Measurements from ENCODE around the gene PPP2R2C.

Gene PPP2R2C

GRCh38 chr4:6339818-6340445 lies 132.5 kb downstream of the PPP2R2C start:
- no peak for DNase-seq

GRCh38 chr4:6338951-6339817 lies 133.2 kb downstream of the PPP2R2C start:
- no peak for DNase-seq

GRCh38 chr4:6338175-6338950 lies 134.1 kb downstream of the PPP2R2C start:
- DNase-seq = no peak

DNA sequence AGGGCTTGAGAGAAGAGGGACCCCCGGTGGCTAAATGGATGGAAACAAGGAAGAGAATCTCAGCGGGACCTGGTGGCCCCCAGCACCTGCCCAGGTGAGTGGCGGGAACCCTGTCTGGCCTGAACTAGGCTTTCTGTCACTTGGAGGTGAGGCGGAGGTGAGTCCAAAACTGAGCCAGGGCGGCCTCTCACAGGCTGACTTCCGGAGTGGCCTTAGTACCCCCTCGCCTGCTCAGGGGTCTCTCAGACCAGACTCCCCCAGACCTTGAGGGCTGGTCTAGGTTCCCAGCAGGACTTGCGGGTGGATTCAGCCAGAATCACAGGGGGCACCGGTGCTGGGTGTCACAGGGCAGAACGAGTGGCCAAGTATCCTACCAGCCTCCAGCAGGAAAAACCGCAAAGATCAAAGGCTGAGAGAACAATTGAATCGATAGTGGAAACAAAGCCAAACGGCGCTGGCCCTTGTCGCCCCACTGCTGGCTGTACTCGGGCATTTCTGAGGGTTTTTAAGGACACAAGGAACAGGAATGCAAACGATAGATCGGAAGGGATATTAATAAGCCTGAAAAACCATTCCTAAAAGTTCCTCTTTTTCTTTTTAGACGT lies 135.0 kb downstream of the PPP2R2C start:
- DNase-seq = no peak

DNA sequence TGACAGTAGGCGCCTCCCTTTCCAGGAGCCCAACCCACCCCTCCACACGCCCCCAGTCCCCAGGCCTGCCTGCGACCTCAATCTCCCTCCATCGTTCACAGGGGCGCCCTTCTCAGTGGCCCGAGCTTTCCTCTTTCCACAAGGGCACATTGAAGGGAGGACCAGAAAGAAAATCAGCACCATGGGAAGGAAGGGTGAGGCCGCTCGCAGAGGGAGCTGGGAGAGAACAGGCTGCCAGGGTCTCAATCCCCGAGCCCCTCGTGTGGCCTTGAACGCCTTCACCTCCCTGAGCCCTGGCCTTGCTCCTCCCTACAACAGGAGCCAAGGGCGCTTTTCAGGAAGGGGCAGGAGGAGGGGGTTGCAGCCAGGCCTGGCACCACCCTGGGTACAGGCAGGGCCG lies 136.2 kb downstream of the PPP2R2C start:
- DNase-seq = no peak

DNA sequence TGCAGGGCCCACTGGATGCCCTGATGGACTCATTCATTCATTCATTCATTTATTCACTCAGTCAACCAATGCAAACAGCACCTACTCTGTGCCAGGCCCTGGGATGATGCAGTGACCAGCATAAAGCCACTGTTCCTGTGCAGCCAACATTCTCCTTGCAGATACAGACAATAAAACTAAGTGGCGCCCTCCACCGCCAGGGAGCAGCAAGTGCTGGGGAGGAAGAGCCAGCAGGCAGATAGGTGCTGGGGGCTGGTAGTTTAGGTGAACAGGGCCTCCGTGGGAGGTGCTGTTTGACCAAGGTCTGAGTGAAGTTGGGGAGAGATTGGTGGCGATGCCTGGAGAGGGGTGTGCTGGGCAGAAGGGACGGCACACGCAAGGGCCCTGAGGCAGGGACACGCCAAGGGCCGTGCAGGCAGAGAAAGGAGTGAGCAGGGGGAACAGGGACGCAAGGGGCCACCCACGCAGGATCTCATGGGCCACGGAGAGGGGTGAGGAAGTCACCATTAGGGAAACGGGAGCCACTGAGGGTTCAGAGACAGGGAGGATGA lies 137.3 kb downstream of the PPP2R2C start:
- DNase-seq = no peak

DNA sequence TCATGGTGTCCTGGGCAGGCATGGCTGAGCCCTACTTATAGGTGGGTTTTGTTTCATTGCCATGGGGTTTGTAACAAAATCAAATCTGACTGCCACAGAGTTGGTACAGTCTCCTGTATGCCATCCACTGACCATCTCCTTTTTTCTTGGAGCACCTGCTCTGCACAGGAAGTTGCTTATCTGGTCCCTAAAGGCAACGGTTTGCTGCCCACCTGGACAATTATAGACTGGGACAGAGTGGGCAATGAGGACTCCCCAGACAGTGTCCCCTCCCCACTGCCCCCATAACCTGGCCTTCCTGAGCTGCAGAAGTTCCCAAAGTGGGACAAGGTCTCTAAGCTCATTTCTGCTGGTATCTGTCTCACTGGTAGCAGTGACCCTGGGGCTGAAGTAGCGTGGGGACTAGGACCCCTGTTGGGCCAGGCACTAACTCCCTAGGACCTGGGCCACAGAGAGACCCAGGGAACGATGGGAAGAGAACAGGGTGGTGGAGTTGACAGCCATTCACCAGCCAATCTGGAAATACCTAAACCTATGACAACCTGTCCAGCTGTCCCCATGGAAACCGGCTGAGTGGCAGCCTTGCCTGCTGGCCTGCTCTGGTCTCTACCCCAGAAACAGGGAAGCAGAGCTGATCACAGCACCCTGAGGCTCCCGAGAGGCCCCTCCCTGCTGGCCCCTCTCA lies 138.1 kb downstream of the PPP2R2C start:
- DNase-seq = no peak

DNA sequence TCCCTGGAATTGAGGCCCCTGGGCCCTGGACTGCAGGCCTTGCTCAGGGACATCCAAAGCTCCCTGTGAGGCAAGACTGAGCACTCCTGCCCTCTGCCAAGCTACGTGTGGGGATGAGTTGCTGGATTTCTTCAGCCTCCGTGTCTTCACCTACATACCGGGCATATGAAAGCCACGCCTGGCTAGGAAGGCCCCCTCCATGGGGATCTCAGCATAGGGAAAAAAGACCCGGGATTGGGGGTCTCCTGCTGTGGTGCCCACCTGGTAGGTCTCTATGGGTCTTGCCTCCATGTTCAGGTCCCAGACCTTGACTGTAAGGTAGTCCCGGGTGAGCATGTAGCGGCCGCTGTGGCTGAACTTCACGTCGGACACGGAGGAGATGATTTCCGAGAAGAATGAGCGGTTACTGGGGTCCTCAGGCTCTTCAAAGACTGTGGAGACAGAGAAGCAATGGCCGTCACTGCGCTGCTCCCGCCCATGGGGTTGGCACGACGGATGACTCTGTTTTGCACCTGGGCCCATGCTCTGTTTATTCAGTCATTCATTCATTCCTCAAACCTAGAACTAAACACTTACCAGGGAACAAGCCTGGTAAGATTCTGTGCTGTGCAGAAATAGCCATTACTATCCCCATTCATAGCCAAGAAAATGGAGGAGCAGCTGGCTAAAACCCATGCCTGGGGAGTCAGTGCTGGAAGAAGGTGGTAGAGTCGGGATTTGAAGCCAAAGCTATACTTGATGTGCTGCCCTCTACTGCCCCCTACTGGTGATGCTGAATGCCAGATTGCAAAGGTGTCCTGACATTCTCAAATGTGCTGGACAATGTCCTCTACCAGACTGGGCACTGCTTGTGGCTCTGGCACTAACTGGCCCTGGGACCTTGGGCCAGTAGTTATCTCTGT lies 138.9 kb downstream of the PPP2R2C start:
- DNase-seq = peak in 1 of 2 experiments; percentile 6

GRCh38 chr4:6332669-6333050 lies 139.8 kb downstream of the PPP2R2C start:
- DNase-seq = no peak

- DNase-seq = peak; percentile 6 to 16
These were observed 140.3 kb downstream of the PPP2R2C start for GRCh38 chr4:6332042-6332668.

DNA sequence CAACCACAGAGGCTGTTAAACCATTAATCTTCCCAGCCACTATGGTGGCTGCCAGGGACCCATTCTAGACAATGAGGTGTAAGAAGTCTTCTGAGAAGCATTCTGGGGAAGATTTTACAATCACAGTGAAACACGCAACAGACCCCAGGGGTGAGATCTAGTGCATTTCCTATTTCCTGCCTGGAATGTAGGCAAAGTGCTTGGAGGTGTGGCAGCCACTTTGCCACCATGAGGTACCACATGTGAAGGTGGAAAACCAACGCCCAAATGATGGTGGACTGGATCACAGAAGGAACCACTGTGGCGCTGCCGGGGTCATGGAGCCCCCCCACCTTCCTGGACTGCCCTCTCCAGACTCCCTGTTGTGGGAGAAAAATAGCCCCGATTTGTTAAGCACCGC lies 140.9 kb downstream of the PPP2R2C start:
- DNase-seq = no peak

DNA sequence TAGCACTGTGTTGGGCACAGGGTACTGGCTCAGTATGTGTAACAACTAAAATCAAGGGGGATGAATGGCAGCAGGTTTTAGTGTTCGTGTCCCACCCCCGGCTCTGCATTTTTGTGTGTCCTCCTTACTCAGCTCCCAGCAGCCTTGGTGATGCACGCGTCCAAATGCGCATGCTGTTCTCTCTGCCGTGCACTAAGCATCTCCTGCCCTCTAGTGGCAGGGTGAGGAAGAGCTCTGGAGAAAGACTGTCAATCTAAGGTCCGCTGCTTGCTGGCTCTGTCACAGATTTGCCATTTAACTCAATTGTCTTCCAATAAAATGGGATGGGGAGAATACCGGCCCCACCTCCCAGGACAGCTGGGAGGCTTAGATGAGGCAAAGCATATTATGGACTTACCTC lies 141.4 kb downstream of the PPP2R2C start:
- peak in 1 of 2 experiments; percentile 41 for DNase-seq

DNA sequence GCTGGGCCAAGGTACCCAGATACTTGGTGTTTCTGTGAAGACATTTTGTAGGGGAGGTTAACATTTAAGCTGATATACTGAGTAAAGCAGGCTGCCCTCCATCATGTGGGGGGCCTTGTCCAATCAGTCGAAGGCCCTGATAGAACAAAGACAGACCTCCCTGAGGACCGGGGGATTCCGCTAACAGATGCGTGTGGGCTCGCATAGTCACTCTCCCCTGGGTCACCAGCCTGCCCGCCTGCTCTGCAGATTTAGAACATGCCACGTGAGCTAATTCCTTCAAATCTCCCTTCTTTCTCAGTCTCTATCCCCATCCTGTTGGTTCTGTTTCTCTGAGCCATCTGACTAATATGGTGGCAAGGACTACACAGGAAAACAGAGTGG lies 142.0 kb downstream of the PPP2R2C start:
- DNase-seq = no peak

DNA sequence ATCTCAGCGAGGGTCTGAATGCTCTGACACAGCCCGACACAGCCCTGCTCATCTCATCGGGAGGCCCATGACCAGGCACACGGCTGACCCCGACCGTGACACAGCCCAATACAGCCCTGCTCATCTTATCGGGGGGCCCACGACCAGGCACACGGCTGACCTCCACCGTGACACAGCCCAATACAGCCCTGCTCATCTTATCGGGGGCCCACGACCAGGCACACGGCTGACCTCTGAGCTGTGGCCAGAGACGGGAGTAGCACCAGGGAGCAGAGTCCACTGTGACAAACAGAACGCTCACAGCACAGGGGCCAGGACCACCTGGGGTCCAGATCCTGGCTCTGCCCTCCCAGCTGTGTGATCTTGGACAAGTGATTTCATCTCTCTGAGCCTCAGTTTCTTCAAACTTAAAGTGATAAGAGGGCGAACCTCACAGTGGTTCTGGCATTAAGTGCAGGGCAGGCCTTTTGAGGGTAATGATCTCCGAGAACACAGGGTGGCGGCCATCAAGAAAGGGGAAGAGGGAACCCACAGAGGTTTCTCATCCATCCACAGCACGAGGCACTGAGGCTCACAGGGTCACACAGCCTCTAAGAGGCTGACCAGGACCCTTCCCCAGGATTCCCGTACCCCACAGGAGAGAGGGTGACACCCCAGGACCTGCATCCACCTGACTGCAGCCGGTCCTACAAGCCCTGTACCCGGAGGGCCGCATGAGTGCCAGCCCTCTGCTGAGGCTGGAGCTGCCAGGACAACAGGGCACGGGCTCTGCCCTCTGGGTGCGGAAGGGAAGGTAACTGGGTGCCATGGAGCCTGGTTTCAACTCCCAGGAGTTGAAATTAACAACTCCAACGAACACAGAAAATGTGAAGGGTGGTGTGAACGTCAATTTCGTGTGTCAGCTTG lies 142.7 kb downstream of the PPP2R2C start:
- DNase-seq = no peak

GRCh38 chr4:6328526-6328925 lies 143.9 kb downstream of the PPP2R2C start:
- no peak for DNase-seq

- DNase-seq = peak in 1 of 2 experiments; percentile 47
These were observed 145.0 kb downstream of the PPP2R2C start for GRCh38 chr4:6327220-6327917.

DNA sequence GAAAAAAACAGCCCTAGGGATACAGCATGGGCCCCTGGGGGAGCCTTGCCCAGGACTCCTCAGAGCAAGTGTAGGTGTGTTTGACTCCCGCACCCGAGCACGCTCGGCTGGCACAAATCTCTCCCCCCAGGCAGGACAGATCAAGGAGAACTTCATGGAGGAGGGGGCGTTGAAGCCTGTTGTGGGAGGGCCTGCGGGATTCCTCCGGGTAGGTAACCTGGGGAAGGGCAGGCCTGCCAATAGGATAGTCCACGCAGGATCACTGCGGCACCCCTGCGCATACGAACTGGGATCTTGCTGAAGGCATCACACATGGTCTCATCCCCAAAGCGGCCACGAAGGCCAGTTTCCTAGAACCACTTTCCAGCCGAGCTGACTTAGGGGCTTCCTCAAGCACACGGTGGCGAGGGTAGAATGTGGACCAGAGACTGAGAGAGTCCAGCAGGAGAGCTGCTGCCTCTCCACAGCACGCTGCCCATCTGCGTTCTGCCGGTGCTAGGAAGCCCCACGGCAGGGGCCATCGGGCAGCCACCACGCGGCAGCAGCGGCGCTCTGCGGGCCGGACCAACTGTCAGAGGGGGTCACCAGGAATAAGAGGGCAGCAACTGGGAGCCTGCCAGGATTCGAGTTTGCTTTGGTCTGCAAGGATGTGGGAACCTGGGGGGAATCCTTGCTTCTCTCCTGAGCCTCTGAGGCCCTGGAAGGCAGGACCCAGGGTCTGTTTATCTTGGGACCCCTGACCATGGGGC lies 145.9 kb downstream of the PPP2R2C start:
- no peak for DNase-seq

DNA sequence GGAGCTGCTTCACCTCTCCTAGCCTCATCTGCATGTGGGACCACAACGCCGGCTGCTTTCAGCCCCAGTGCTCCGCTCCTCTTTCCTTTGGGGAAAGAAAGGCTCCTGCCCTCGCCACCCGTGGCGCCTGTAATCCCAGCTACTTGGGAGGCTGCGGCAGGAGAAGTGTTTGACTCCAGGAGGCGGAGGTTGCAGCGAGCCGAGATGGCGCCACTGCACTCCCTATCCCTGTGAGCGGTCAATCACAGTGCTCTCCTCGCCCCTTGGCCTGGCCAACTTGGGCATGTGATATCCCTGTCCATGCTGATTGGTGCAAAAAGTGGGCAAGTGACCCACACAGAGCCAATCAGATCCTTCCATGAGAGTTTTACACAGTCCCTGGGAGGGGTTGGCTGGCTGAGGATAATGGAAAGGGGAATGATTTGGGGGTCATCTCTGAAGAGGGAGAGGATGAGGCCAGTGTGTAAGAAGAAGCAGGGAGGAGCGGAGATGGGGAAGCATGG lies 146.6 kb downstream of the PPP2R2C start:
- DNase-seq = no peak
